ENCODE results near the gene NAA16. TPM values are rescaled to one million over a fixed set of nuclear protein-coding genes. Genes with fewer than 3 reads are reported as not detected.
"Not testable (repeated sequence)": the region's sequence is repeated elsewhere in the genome, so short reads cannot be mapped to it uniquely, and the experiment has no call there.

Gene NAA16
- total RNA-seq, 1 donor from 2014 or later, result 11.9 TPM

GRCh38 chr13:41273831-41274441, 37.1 kb upstream of the NAA16 start:
- Histone ChIP-seq H3K4me3 (no peak overlapping the region), H3K4me1 (no peaks in the 10 kb centered on the region), H3K9me3 (no peaks in the 10 kb centered on the region), H3K27ac (no peak overlapping the region), H3K36me3 (no peaks in the 10 kb centered on the region), H3K27me3 (no peaks in the 10 kb centered on the region)
- intact Hi-C loops (cut with DNase I), result no loop called here
- TF ChIP-seq CTCF (IDR thresholded peaks at IDR 0.05), result no peak
- DNase-seq (ENCODE audit: low spot score in 2 of 2), result no peak

- no peak for DNase-seq (ENCODE audit: low spot score in 2 of 2)
- Histone ChIP-seq H3K9me3 (no peaks in the 10 kb centered on the region), H3K4me1 (no peaks in the 10 kb centered on the region), H3K27me3 (no peaks in the 10 kb centered on the region), H3K27ac (no peak overlapping the region), H3K4me3 (no peak overlapping the region), H3K36me3 (no peaks in the 10 kb centered on the region)
- TF ChIP-seq CTCF (IDR thresholded peaks at IDR 0.05), result no peak
- intact Hi-C loops (cut with DNase I), result no loop called here
These were observed 36.2 kb upstream of the NAA16 start for GRCh38 chr13:41274881-41275280.

DNA sequence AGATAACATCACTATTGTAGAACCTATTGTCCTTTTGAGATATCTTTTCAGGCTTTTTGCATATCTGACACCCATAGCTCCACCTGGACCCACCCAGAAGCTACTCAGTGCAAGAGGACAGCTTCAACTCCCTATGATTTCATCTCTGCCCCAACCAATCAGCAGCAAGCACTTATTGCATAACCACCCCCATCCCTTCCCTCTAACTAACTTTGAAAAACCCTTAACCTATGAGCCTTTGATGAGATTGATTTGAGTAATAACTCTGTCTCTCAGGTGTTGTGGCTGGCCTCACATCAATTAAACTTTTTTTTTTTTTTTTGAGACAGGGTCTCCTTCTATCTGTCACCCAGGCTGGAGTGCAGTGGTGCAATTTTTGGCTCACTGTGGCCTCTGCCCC, 34.2 kb upstream of the NAA16 start:
- Histone ChIP-seq H3K36me3 (no peaks in the 10 kb centered on the region), H3K9me3 (no peaks in the 10 kb centered on the region), H3K4me1 (no peaks in the 10 kb centered on the region), H3K27me3 (no peaks in the 10 kb centered on the region), H3K4me3 (no peak overlapping the region), H3K27ac (no peak overlapping the region)
- DNase-seq (ENCODE audit: low spot score in 2 of 2), result no peak
- TF ChIP-seq CTCF (IDR thresholded peaks at IDR 0.05), result no peak
- intact Hi-C loops (cut with DNase I), result no loop called here

- H3K36me3 ChIP-seq; intact Hi-C loops (cut with DNase I); H3K9me3 ChIP-seq; H3K27me3 ChIP-seq; H3K4me3 ChIP-seq; H3K27ac ChIP-seq; DNase-seq (ENCODE audit: low spot score in 2 of 2); H3K4me1 ChIP-seq: not testable (repeated sequence)
These were observed 31.9 kb upstream of the NAA16 start for GRCh38 chr13:41279156-41279555.

DNA sequence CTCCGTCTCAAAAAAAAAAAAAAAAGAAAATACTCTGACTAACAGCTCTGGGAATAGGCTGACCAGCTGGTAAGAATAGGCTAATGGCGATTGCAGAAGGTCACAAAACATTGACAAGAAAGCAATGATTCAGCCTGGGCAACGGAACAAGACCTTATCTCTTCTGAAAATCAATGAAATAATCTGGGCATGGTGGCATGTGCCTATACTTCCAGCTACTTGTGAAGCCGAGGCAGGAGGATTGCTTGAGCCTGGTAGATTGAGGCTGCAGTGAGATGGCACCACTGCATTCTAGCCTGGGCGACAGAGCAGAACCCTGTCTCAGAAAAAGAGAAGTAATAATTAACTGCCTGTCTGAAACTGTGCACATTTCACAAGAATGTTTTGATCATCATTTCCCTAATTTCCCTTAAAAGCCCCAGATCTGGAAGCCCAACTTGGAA, 28.9 kb upstream of the NAA16 start:
- no peaks in the 10 kb centered on the region for H3K36me3 ChIP-seq
- no peaks in the 10 kb centered on the region for H3K4me1 ChIP-seq
- TF ChIP-seq CTCF (IDR thresholded peaks at IDR 0.05), result no peak
- intact Hi-C loops (cut with DNase I), result no loop called here
- H3K27me3 ChIP-seq, result no peaks in the 10 kb centered on the region
- H3K9me3 ChIP-seq, result no peaks in the 10 kb centered on the region
- no peak overlapping the region for H3K4me3 ChIP-seq
- H3K27ac ChIP-seq, result no peak overlapping the region
- DNase-seq (ENCODE audit: low spot score in 2 of 2), result no peak

GRCh38 chr13:41284512-41285288, 26.4 kb upstream of the NAA16 start:
- Histone ChIP-seq H3K36me3 (no peaks in the 10 kb centered on the region), H3K27me3 (no peaks in the 10 kb centered on the region), H3K4me3 (no peak overlapping the region), H3K27ac (no peak overlapping the region), H3K4me1 (no peaks in the 10 kb centered on the region), H3K9me3 (no peaks in the 10 kb centered on the region)
- no peak for DNase-seq (ENCODE audit: low spot score in 2 of 2)
- intact Hi-C loops (cut with DNase I), result no loop called here
- no peak for TF ChIP-seq CTCF (IDR thresholded peaks at IDR 0.05)

Data from ascending aorta (tissue), 2 donors.